HS-27A (cell line): ENCODE measurements around the gene RFC1.
"Not testable (repeated sequence)": the region's sequence is repeated elsewhere in the genome, so short reads cannot be mapped to it uniquely, and the experiment has no call there.

Source experiments
- DNase-seq: peaks from one replicate; pipeline ENCODE4 v3.0.0-alpha.2; 2012; ENCODE audit warnings: low read depth, missing footprints

The RFC1 gene

GRCh38 chr4:39303871-39304270 lies 62.3 kb downstream of the RFC1 start:
- no peak for DNase-seq

GRCh38 chr4:39302901-39303300 lies 63.3 kb downstream of the RFC1 start:
- DNase-seq, result no peak

DNA sequence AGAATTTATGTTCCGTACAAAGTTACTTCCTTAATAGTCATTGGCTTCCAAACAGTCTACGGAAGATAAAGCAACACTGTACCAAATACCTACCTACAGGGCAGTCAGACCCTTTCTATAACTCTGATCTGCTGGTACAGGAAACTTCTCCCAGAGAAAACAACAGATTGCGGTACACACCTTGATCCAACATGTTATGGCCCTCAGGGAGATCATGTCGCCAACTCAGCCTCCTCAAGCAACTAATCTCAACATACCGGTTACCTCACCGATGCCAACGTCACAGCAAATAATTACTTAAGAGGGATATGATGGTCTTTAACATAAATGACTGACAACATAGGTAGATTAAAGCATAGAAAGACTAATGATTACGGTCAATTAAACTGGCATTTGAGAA lies 70.4 kb downstream of the RFC1 start:
- DNase-seq, result no peak

GRCh38 chr4:39292433-39292832 lies 73.7 kb downstream of the RFC1 start:
- not testable (repeated sequence) for DNase-seq

- DNase-seq, result no peak
Measured at GRCh38 chr4:39291686-39292085, 74.5 kb downstream of the RFC1 start.

DNA sequence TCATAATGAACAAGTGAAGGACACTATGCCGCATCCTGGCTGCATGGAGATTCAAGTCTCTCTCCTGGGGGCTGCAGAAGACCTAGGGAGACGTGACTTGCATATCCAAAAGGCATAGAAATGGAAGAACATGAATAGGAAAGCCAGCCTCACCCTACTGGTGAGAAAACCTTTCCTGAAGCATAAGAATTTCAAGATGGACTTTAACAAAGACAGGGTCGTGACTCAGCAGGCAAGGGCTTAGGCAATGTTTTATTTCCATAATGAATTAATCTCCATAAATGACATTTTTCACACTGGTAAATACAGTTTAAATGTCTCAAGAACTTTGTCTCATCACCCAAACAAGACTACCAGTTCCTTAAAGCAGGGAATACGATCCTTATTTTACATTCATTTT lies 78.9 kb downstream of the RFC1 start:
- no peak for DNase-seq

DNA sequence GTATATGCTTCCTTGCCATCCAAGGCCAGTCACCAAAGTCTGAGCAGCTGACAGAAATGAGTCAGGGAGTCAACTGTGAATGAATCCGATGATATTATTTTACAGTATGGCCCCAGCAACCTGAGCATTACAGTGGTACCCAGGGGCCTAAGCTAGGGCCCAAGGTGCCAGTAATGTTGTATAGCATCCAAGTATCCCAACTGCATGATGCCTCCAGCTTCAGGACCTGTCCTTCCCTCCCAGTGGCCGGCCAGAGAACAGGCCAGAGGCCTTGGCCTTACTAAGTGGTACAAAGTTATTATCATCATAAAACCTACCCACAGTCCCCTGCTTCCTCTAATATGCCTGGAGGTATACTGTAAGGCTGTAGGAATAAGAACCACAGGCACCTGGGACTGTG lies 79.9 kb downstream of the RFC1 start:
- no peak for DNase-seq

GRCh38 chr4:39285853-39286252 lies 80.3 kb downstream of the RFC1 start:
- no peak for DNase-seq

DNA sequence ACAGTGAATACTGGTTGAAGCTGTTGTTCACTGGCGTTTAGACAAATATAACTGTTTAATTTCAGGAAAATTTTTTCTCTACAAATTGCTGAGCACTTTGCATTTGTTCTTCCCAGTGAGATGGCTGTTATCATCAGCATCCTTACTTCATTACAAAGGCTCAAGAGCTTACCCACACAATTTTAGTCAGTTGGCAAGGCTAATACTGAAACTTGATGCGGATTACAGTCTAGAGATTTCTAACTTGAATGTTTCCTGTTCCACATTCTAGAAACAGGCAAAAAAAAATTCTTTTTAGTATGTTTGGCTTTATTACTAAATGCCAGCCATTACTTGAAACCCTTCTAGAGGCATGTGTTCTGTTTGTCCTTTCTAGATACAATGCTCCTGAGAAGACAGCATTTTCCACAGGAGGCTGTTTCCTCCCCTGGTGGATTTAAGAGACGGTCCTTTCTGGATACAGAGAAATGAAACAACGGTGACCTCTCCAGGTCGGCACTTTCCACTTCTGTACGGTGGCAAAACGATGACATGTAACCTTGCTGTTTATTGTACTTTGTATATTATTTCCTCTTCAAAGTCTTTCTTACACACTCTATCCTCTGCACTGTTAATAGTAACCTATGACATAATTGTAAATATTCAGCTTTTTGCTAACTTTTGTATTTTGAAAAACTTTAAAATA lies 80.9 kb downstream of the RFC1 start:
- no peak for DNase-seq

GRCh38 chr4:39280770-39281169 lies 85.4 kb downstream of the RFC1 start:
- no peak for DNase-seq

DNA sequence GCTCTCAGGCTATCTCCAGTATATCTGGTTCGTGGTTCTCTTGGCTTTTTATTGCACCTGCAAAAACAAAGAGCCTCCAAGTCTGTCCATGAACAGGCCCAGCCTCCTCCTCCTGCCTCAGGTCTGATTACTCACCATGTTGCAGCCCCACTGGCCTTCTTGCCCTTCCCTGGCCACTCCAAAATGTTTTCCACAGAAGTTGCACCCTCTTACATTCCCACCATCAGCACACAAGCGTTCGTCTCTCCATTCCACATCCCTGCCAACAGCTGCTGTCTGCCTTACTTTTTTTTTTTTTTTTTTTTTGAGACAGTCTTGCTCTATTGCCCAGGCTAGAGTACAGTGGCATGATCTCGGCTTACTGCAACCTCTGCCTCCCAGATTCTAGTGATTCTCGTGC lies 86.7 kb downstream of the RFC1 start:
- DNase-seq, result no peak

DNA sequence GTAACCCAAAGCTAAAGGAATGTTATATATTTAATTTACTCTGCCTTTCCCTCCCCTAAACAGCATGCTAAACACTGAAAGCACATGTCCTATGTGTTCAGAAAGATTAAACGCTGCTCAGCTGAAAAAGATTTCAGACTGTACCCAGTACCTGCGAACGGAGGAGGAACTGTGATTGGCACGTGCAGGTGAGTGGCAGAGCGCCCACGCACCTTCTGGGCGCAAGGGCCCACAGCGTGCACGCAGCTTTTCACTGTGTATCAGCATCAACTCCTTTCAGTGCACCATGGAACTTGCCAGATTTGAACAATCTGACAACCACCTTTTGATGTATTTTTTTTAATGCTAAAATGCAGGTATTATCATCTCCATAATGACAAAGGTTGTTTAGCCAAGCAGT lies 87.7 kb downstream of the RFC1 start:
- DNase-seq, result no peak

DNA sequence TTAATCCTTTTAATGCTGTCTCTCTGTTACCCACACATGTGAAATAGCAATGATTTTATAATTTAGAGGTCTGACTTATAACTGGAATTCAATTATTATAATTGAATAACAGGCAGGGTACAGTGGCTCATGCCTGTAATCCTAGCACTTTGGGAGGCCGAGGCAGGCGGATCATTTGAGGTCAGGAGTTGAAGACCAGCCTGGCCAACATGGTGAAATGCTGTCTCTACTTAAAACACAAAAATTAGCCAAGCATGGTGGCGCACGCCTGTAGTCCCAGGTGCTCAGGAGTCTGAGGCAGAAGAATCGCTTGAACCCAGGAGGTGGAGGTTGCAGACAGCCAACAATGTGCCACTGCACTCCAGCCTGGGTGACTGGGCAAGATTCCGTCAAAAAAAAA lies 88.5 kb downstream of the RFC1 start:
- not testable (repeated sequence) for DNase-seq

DNA sequence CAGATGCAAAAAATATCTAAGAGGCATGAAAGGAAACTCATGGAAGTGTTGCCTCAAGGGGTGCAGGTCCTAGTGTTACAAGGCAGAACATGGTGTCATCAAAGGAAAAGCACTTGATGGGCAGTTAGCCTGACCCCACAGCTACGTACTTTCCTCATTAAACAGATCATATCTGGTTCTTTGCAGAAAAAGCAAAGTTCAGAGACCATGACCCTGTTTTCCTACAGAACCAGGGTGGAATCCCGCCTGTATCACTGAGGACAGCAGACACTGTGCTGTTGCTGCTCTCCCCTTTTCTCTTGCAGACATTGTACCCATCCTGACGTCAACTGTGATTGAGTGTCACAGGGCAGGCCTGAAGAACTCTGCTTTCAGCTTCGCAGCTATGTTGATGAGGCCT lies 91.7 kb downstream of the RFC1 start:
- DNase-seq, result no peak

DNA sequence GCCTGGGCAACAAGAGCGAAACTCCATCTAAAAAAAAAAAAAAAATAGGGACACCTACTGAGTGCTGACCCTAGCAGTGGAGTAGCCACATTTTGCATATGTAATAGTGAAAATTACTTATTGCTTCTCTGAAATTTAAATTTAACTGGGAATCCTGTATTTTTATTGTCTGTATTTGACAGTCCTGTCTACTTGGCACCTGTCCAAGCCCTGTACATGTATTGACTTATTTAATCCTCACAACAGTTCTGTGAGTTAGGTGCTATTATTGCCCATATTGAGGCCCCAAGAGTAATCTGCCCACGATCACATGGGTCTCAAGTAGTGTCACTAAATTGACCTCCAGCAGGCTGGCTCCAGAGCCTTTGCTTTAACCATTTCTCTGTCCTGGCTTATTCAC lies 102.3 kb downstream of the RFC1 start:
- no peak for DNase-seq

GRCh38 chr4:39259571-39260330 lies 106.4 kb downstream of the RFC1 start:
- DNase-seq, result no peak

- peak; percentile 26 for DNase-seq
Measured at GRCh38 chr4:39256436-39256835, 109.7 kb downstream of the RFC1 start.

- no peak for DNase-seq
Measured at GRCh38 chr4:39255871-39256270, 110.3 kb downstream of the RFC1 start.

- peak; percentile 34 for DNase-seq
Measured at GRCh38 chr4:39255266-39255665, 110.9 kb downstream of the RFC1 start.

DNA sequence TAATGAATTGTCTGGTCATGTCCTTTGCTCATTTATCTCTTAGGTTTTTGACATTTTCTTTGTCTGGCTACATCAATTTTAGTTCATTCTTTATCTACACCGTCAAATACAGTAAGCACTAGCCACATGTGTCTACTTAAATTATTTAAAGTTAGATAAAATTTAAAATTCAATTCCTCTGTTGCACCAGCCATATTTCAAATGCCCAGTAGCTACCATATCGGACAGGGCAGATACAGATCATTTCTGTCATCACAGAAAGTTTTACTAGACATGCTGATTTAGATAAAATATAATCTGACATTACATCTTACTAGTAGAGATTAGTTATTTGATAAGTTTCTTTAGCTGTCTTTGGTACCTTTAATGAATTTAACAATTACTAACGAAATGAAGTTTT lies 122.7 kb downstream of the RFC1 start:
- DNase-seq, result no peak
